Measurements from ENCODE around the gene CHMP4B.

CHMP4B gene

DNA sequence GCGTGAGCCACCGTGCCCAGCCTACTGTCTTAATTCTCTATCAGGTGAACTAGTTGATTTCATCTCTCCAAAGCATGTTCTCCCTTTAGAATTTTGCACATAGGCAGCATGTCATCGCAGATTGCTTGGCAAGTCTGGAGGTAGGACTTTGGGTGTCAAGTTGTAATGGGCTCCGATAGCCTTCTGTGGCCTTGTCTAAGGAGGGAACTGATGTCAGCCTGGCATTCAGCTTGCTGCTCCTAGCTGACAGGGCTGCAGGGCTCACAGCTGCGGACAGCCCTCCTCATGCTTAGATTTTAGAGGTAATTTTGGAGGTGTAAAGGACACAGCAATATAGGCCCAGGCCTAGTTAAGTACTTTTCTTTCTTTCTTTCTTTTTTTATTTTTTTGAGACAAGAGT, 11.3 kb downstream of the CHMP4B start:
- no peak for DNase-seq

DNA sequence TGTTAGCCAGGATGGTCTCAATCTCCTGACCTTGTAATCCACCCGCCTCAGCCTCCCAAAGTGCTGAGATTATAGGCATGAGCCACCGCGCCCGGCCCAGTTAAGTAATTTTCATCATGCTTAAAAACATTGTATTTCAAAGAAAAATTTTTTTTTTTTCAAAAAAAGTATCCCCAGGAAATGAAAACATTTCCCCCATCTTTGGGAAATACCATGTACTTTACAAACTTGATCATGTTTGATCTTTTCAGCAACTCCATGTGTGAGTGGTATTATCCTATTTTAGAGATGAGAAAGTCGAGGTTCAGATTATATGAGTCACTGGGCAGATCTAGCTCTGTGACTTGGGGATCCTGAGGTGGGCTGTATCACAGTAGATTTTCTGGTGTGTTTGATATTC, 11.8 kb downstream of the CHMP4B start:
- no peak for DNase-seq

DNA sequence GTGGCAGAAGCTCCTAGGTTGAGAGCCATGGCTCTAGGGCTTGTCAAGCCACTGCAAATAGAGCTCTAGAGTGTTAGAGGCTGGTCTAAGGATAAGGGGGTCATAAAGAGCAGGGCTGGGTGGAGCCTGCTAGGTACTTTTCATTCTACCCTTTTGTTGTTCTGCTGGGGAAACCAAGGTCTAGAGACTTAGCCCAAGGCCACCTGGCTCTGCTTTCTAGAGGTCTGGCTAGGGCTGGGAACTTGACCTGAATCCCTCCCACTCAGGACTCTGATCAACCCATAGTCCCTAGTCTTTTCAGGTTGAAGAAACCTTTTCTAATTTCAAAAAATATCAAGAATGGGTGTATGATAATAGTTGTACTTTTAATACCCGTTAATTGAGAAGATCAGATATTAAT, 13.7 kb downstream of the CHMP4B start:
- no peak for DNase-seq

DNA sequence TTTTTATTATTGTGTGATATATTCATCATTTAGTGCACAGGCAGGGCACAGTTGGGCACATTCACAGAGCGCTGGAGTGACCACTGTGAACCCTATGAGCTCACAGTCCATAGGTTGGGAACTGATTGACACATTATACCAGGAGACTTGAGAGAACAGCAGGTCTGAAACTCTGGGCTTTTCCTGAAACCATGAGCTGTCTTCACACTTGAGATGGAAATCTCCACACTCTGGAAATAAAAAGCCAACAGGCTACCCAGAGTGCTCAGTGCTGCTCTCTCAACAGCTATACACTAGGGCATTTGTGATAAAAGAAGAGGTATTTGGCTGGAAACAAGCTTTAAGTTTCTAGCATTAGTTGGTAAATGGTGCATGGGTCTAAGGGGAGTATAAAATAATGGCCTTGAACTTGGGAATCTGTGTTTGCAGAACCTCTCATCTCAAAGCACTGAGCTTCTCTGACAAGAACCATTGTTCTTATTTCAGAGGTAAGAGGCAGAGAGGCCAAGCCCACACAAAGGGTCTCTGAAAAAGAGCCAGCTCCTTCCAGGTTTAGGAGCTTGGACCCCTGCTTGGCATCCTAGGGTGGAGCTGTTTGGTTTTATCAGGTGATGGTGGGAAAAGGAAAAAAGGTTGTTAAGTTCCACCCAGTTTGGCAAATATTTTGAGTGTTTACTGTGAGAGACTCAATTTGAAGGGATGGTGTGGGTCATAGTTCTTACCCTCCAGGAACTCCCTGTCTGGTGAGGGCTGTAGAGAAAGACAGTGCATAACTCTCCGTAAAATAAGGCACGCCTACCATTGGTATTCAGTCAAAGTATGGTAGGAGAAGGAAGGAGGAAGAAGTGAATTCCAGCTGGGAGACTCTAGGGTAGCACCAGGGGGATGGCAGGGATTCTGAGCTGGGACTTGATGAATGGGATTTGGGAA, 14.5 kb downstream of the CHMP4B start:
- DNase-seq: no peak

DNA sequence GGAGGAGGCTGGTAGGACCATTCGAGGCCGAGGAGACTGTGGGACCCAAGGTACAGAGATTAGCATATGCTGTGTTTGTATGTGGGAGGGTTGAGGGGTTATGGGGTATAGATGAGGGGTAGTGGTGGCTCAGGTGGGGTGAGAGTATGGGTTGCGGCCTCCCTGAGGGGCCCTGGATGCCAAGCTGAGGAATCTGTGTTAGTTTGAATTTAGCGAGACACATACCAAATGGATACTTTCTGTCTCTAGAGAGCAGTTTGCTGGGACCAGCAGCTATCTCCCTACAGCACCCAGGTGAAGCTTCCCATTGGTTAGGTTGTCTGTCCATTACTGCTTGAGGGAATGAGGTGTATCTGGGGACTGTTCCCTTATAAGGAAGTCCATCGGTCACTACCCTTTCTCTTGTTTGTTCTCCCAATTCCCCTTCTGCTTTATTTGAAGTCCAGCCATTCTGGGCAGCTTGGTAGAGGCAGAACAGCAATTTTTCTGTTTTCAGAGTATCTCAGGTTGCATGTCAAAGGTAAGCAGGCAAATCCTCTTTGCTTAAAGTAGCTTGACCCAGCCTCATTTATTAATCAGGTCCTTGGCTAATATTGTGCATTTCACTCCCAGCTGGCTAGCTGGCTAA, 15.2 kb downstream of the CHMP4B start:
- no peak for DNase-seq

DNA sequence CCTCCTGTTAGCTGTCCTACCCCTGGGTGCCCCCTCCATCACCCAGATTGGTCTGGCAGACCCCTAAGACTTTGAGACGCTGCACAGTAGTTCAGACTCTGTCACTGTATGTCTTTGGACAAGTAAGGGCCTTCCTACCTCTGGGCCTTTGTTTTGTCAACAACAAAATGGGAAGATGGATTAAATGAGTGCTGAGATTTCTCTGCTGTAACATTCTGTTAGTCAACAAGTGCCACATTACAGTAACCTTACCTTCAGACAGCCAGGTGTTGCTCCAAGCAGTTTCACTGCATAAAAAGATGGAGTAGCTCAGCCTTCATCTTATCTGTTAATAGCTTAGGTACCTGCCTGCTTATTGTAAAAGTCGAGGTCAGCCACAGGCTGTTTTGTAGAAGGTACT, 16.0 kb downstream of the CHMP4B start:
- DNase-seq: no peak

DNA sequence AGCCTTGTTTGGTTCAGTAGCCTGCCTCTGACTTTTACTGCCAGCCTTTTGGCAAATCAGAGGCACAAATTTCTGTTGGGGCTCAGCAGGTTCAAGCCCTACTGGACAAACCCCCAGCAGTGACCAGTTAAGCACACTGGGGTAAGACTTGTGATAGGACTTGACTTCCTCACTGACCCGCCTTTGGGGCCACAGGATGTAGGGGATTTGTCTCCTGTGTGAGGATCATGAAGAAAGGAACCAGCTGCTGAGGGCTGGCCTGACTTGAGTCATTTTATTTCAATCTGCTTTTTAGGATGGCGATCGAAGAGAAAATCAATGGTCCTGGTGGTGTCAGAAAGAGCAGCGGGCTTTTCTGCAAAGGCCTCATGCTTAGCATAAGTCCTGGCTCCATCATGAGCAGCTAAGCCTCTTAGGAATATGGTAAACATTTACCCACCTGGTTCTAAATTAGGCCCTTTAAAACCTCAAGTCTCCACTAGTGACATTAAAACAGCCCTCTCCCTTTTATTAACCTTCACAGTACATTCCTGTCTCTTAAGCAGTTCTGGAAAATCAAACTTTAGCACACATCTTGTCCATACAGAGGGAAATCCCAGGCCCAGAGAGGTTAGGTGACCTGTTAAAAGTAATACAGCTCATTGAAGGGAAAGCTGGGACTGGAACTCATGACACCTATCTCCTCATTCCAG, 16.6 kb downstream of the CHMP4B start:
- DNase-seq: no peak

DNA sequence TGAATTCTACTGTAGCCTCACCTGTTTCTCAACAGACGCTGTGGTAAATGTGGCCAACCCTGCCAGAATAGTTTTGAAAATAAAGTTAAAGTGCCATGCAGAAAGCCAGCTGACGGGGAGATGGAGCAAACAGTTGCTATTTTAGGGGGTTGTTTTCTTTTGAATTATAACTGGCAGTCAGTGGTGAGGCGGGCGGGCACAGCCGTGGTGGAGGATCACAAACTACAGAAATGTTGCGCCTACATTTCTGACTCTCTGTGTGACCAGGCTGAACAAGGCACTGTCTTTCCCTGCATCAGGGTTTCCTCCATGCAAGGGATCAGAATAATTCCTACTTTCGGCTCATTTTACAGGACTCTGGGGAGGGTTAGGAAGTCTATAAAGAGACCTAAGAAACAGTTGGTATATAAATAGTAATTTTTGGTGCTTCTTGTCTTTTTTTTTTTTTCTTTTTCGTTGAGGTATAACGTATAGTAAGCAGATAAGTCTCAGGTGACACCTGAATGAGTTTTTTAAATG, 17.2 kb downstream of the CHMP4B start:
- DNase-seq: no peak

DNA sequence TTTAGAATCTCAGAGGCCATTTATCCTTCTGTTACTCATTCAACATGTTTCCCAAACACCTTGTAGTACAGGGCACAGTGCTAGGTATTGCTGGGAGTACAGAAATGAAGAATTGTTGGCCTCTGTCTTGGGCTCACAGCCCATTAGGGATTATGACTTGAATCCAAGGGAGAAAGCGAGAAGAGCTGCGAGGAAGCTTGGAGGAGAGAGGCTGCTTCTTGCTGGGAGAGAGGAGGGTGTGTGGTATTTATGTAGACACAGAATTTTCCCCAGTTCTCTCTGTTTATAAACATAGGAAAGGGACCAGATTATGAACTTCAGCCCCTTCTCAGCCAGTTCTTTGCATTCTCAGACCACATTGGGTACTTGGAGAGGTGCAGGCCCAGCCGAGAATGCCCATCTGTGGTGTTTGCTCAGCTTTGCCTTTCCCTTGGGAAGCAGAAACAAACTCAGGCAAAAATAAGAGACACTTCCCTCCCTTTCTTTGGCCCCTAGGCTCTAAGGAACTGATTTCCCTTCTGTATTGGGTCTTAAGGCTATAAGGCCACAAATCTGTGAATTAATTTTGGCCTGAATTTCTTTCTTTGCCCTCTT, 17.9 kb downstream of the CHMP4B start:
- DNase-seq: no peak

DNA sequence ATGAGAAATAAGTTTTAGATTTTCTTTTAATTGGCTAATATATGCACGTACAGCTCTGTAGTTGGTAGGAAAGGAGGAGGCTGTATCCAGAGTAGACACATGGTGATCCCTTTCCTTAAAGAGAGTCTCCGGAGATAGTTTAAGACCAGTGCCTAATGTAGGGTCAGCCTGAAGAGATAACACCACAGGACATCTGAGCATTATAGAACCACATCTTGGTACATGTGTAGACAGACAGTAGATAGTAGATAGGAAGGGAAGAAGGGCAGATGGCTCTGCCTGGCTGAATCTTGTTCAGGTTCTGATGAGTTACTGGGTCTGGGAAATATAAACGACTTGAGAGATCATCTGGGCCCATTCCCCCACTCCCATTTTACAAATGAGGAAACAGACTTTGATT, 18.5 kb downstream of the CHMP4B start:
- no peak for DNase-seq

DNA sequence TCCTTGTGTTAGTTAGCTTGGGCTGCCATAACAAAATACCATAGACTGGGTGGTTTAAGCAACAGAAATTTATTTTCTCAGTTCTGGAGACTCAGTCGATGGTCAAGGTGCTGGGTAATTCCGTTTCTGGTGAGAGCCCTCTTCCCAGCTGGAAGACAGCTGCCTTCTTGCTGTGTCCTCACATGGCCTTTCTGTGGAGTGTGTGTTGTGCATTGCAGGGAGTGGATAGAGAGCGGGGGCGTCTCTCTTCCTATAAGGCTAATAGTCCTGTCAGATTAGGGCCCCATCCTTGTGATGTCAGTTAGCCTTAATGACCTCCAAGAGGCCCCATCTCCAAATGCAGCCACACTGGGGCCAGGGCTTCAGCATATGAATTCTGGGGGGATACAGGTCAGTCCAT, 19.2 kb downstream of the CHMP4B start:
- DNase-seq: no peak

DNA sequence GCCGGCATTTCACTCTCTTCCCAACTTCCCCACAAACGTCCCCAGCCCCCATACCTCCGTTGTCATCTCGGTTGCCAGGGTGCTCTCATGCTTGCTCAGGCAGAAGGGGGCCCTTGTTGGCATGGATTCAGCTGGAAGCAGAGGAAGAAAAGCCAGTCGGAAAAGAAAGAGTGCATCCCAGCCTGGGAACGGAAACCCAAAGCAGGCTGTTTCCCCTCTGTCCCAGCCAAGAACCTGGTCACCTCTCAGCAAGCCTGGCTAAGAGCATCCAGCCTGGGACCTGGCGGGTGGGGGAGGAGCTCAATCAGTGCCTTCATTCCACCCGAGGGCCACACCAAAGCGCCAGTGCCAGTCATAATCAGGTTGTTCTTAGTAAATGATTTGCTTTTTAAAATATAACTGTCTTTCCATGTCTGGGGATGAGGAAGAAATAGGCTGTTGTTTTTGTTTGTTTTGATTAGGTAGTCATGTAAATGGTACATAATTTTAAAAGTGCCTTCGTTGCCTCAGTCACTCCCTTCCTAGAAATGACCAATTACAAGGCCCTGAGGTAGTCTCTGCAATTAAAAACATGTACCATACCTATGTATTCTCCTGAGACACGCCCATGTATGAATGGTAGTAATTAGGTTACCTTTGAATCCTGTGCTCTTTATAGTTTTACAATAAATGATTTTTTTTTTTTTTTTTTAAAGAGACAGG, 21.1 kb downstream of the CHMP4B start:
- DNase-seq: peak; percentile 72

DNA sequence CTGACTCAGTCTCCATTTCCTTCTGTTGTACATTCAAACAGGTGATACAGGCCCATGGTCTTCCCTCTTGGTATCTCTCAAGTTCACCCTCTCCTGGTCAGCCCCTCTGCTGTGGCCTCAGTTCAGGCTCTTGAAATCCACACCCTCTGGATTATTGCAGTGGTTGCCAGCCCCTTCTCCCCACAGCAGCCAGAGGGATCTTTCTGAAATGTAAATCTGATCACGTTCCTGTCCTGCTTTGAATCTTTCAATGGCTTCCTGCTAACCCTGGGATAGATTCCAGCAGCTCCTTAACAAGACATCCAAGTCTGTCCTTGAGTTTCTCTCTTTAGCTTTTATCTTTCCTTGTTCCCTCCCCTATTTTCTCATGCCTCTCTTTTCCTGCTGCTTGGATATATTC, 22.2 kb downstream of the CHMP4B start:
- DNase-seq: no peak

DNA sequence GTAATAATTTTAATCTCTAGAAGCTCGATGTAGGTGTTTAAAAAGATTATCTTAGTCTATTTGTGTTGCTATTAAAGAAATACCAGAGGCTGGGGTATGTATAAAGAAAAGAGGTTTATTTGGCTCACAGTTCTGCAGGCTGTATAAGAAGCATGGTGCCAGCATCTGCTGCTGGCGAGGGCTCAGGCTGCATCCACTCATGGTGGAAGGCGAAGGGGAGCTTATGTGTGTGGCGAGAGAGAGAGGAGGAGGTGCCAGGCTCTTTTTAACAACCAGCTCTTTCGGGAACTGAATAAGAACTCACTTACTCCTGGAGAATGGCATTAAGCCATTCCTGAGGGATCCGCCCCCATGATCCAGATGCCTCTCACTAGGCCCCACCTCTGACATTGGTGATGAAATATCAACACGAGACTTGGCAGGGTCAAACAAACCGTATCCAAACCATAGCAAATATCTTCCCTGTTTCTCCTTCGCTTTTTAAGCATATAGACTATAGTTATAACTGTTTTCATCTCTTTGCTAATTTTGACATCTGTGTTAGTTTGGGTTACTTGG, 24.5 kb downstream of the CHMP4B start:
- DNase-seq: no peak

DNA sequence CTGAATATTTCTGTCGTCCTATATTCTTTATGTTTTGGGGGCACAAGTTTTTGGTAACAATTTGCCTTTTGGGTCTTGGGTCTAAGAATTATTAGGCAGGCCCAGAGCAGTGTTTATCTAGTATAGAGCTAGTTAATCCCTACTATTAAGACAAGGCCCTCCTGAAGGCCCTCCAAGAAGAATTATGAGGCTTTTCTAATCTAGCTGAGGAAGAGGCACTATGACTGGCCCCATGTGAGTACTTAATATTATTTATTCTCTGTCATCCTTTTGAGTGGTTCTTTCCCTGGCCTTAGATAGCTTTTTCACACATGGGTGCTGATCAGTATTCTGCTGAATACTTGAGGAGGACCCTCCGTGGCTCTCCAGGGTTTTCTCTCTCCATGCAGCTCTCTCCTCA, 25.1 kb downstream of the CHMP4B start:
- no peak for DNase-seq

DNA sequence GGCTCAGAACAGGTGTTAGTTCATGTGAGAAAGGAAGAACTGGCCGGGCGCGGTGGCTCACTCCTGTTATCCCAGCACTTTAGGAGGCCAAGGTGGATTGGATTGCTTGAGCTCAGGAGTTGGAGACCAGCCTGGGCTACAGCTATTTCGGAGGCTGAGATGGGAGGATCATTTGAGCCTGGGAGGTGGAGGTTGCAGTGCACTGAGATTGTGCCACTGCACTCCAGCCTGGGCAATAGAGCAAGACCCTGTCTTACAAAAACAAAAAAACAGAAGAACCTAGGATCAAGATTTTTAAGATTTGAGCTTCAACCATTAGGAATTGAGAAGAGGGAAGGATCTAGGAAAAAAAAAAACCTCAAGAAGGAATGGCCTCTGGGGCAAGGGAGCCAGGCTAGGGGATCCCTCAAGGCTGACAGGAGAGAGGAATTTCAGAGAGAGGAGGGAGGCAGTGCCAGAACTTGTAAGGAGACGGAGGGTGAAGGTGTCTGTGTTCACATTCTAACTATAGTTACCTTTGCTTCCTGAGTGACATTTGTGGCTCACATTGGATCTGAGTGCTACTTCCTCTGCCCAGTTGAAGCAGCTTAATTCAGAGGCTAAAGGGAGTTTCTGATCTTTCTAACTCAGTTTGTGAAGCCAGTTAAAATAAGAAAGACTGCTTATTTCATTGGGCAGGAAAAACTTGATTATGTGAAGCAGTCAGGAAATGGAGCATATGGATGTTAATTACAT, 26.1 kb downstream of the CHMP4B start:
- no peak for DNase-seq

DNA sequence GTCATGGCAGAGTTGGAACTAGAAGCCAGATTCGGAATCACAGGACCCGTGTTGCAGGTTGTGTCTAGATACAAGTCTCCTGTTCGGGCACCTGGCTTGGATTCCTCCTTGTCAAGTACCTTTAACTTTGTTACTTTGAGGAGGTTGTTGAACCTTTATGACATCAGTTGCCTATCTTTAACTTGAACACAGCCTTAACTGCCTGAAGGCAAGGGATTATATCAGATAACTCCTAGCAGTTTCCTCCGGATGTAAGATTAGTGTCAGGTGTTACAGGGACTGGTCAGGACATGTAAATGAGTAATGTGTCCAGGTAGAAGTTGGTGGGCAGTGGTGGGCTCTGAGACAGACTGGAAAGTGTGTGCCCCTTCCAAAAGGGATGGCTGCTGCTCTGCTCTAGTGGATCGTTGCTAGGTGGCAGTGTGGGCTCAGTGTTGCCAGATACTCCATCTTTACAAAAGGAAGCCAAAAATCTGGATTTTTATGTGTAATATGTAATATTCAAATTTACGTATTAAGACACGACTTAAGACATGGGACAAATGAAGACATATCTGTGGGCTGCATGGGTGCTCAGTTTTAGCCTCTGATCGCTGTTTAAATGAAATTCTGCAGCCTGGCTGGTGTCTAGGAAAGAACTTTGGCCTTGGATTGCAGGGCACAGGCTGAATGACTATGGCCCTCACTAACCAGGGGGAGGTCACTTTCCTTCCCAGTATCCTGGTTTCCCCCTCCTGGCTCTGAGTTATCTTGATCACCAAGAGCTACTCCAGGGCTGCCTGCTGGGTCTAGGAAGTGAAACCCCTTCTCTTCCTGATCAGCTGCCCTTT, 27.1 kb downstream of the CHMP4B start:
- DNase-seq: no peak

DNA sequence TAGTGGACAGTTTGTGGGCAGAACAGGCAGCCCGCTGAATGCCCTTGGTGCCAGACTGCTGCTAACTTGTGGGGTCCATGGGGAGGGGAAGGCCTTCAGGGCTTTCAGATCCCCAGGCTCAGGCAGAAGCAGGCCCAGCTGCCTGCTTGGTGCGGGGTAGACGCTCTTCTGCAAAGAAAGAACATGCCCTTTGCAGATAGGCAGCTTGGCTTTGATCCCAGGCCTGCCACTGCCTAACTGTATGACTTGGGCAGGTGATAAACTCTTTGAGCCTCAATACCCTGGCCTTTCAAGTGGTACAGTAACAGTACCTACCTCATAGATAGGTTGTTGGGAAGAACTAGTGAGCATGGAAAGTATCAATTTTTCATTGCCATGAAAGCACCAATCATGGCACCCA, 28.4 kb downstream of the CHMP4B start:
- DNase-seq: no peak

DNA sequence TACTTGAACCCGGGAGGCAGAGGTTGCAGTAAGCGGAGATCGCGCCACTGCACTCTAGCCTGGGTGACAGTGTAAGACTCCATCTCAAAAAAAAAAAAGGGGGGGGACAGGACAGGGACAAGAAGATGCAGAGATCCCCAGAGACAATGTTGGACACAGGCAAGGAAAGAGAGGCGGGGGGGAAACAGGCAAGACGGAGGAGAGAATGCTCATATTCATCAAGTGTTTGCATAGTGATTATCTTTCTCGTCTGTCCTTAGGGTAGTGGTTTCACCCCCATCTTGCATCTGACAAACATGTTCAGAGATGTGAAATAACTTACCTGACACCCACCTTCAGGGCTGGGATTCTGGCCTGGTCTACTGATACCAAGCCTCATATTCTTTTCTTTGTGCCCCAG, 29.0 kb downstream of the CHMP4B start:
- no peak for DNase-seq

DNA sequence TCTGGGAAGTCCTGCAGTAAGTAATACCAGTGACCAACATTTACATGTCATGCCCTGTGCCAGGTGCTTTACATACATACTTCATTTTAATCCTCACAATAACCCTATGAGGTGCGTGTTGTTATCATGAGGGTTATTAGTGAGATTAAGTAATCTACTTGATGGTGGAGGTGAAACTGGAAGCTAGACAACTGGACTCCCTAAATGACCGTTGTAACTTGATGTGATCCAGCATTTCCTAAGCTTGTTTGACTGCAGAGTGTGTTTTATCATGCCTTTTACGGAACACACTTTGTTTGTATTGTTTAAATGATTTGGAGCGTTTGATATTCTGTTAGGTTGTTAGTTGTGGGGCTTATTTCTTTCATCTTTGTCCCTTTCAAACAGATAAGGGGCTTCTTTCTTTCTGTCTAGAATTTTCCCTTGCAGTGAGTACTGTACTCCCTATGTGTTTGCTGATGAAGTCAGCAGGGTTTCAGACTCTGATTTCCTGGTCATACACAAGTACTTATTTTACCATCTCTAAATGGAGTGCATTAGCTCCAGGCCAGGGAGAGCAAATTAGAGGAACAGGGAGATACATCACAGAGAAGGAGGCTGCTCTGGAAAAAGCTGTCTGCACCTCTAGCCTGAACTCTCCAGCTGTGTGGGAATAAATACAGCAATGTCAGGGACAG, 29.7 kb downstream of the CHMP4B start:
- DNase-seq: no peak

Data from right hindlimb (tissue), 1 donor.